CD4-positive, alpha-beta T cell treated with Interleukin-6 at 100 ng/mL for 8 hours (primary cell): ENCODE measurements around the gene RSU1.
"Not testable (repeated sequence)": the region's sequence is repeated elsewhere in the genome, so short reads cannot be mapped to it uniquely, and the experiment has no call there.

Source experiments
- DNase-seq: peaks from one replicate; pipeline ENCODE4 v3.0.0-alpha.2; 2020; ENCODE audit warnings: mixed read lengths, low spot score

The RSU1 gene

GRCh38 chr10:16817125-16818019, at the start of gene RSU1:
Gene RSU1, minus strand, starts transcription at chr10:16817424. Its CDS starts 343 bp downstream, at chr10:16817081.
- DNase-seq: peak; percentile 100

GRCh38 chr10:16866541-16867275, 49.5 kb upstream of the RSU1 start:
- DNase-seq: no peak

- no peak for DNase-seq
Measured at GRCh38 chr10:16865766-16866165, 48.5 kb upstream of the RSU1 start.

- DNase-seq: no peak
Measured at GRCh38 chr10:16863766-16864165, 46.5 kb upstream of the RSU1 start.

GRCh38 chr10:16857419-16857818, 40.2 kb upstream of the RSU1 start:
- no peak for DNase-seq

- DNase-seq: no peak
Measured at GRCh38 chr10:16856567-16856966, 39.3 kb upstream of the RSU1 start.

GRCh38 chr10:16856092-16856491, 38.9 kb upstream of the RSU1 start:
- no peak for DNase-seq

- no peak for DNase-seq
Measured at GRCh38 chr10:16854623-16855022, 37.4 kb upstream of the RSU1 start.

- no peak for DNase-seq
Measured at GRCh38 chr10:16853809-16854208, 36.6 kb upstream of the RSU1 start.

- DNase-seq: peak; percentile 3
Measured at GRCh38 chr10:16853201-16853600, 36.0 kb upstream of the RSU1 start.

GRCh38 chr10:16852624-16853023, 35.4 kb upstream of the RSU1 start:
- DNase-seq: no peak

- DNase-seq: no peak
Measured at GRCh38 chr10:16848562-16849154, 31.4 kb upstream of the RSU1 start.

- DNase-seq: no peak
Measured at GRCh38 chr10:16847644-16848043, 30.4 kb upstream of the RSU1 start.

GRCh38 chr10:16845248-16845647, 28.0 kb upstream of the RSU1 start:
- no peak for DNase-seq

GRCh38 chr10:16843252-16843870, 26.1 kb upstream of the RSU1 start:
- peak; percentile 68 for DNase-seq

- DNase-seq: peak; percentile 60
Measured at GRCh38 chr10:16835228-16835627, 18.0 kb upstream of the RSU1 start.

GRCh38 chr10:16832351-16833080, 15.3 kb upstream of the RSU1 start:
- DNase-seq: no peak

- no peak for DNase-seq
Measured at GRCh38 chr10:16828701-16829175, 11.5 kb upstream of the RSU1 start.

GRCh38 chr10:16828114-16828568, 10.9 kb upstream of the RSU1 start:
- peak; percentile 74 for DNase-seq

- not testable (repeated sequence) for DNase-seq
Measured at GRCh38 chr10:16827474-16827873, 10.2 kb upstream of the RSU1 start.

GRCh38 chr10:16822726-16823360, 5.6 kb upstream of the RSU1 start:
- DNase-seq: no peak
